Thyroid gland (tissue), 4 donors: ENCODE data around the gene GCC1.

ENCODE experiments used
- CTCF ChIP-seq, 6 experiments: fragments of 200-600 bp in 3 of 6; fragments of 450-650 bp in 3 of 6; sonication (generic) in 3 of 6; IDR thresholded peaks; one replicate each; pipeline ENCODE4 v1.5.1; 2016 to 2019; ENCODE audit warnings: antibody characterized with exemption in 6 of 6, mild to moderate bottlenecking in 2 of 6, inconsistent platforms in 1 of 6, moderate library complexity in 1 of 6
- POLR2A ChIP-seq, 2 donors: fragments of 450-650 bp; IDR thresholded peaks; one replicate each; pipeline ENCODE4 v1.6.1; 2017; ENCODE audit warnings: antibody characterized with exemption in 2 of 2, mild to moderate bottlenecking in 2 of 2, moderate library complexity in 1 of 2

- peak in 4 of 6 experiments; percentile 5 to 43 (median 30) for TF ChIP-seq CTCF (IDR thresholded peaks at IDR 0.05)
- no peak for TF ChIP-seq POLR2A (IDR thresholded peaks at IDR 0.05)
Observed at GRCh38 chr7:127588697-127589482, 3.5 kb upstream of the GCC1 start.
